Fibroblast of lung (primary cell): Measurements from ENCODE around the gene SLC43A3. TPM values are rescaled to one million over a fixed set of nuclear protein-coding genes. Genes with fewer than 3 reads are reported as not detected.

Source experiments
- DNase-seq, 2 donors: peaks; one replicate each; pipeline versions ENCODE4 v3.0.0 to v3.0.0-alpha.2; 2010; ENCODE audit warnings: low read depth in 2 of 2
- H2AFZ ChIP-seq: 2 replicates; pipeline ENCODE4 v1.5.1; 2012; ENCODE audit warnings: low read length, control low read depth, inconsistent platforms
- H3K27ac ChIP-seq: 2 replicates; pipeline ENCODE4 v1.5.1; 2011; ENCODE audit warnings: low read length, control low read depth; ENCODE audit not compliant: insufficient read depth
- H3K27me3 ChIP-seq: 2 replicates; pipeline ENCODE4 v1.5.1; 2011; ENCODE audit warnings: mild to moderate bottlenecking, low read length; ENCODE audit not compliant: control insufficient read depth, insufficient read depth
- H3K36me3 ChIP-seq: 2 replicates; pipeline ENCODE4 v1.5.1; 2011; ENCODE audit warnings: low read length; ENCODE audit not compliant: control insufficient read depth, insufficient read depth
- H3K4me1 ChIP-seq: 2 replicates; pipeline ENCODE4 v1.5.1; 2011; ENCODE audit warnings: low read length; ENCODE audit not compliant: control insufficient read depth, insufficient read depth; ENCODE audit errors: extremely low read depth
- H3K4me2 ChIP-seq: 2 replicates; pipeline ENCODE4 v1.5.1; 2011; ENCODE audit warnings: low read length, control low read depth; ENCODE audit not compliant: insufficient read depth; ENCODE audit errors: extremely low read depth
- H3K4me3 ChIP-seq, 4 experiments: fragments of 200-600 bp in 1 of 4; sonication (generic) in 1 of 4; replicated peaks in 1 of 4; 2 replicates each; pipeline ENCODE4 v1.5.1; 2011 to 2016; ENCODE audit warnings: low read length in 4 of 4, low read depth in 3 of 4, mild to moderate bottlenecking in 3 of 4, control low read depth in 2 of 4, inconsistent platforms in 1 of 4, mixed read lengths in 1 of 4; ENCODE audit not compliant: insufficient read depth in 1 of 4; ENCODE audit errors: control extremely low read depth in 1 of 4
- H3K79me2 ChIP-seq: 2 replicates; pipeline ENCODE4 v1.5.1; 2012; ENCODE audit warnings: mild to moderate bottlenecking, low read length, inconsistent platforms; ENCODE audit not compliant: control insufficient read depth, insufficient read depth
- H3K9ac ChIP-seq: 2 replicates; pipeline ENCODE4 v1.5.1; 2011; ENCODE audit warnings: mild to moderate bottlenecking, low read length, control low read depth; ENCODE audit not compliant: insufficient read depth
- H3K9me3 ChIP-seq: 2 replicates; pipeline ENCODE4 v1.5.1; 2012; ENCODE audit warnings: low read depth, low read length; ENCODE audit not compliant: control insufficient read depth, insufficient read depth
- H4K20me1 ChIP-seq: 2 replicates; pipeline ENCODE4 v1.5.1; 2011; ENCODE audit warnings: low read length; ENCODE audit not compliant: control insufficient read depth, insufficient read depth; ENCODE audit errors: extremely low read depth
- CTCF ChIP-seq, 2 donors: IDR thresholded peaks in 1 of 2; conservative IDR thresholded peaks in 1 of 2; 1 replicate in 1 of 2; 2 replicates in 1 of 2; pipeline ENCODE4 v1.5.1; 2011 to 2012; ENCODE audit warnings: low read length in 2 of 2, control low read depth in 1 of 2, inconsistent platforms in 1 of 2, low read depth in 1 of 2, mild to moderate bottlenecking in 1 of 2
- EZH2 ChIP-seq: IDR thresholded peaks from 2 replicates; pipeline ENCODE4 v1.5.1; 2012; ENCODE audit warnings: low read length, control low read depth, mild to moderate bottlenecking; ENCODE audit errors: missing control alignments
- polyA plus RNA-seq, 2 donors: library from polyadenylated mRNA; depleted of rRNA in 1 of 2; stranded (reverse) in 1 of 2; unstranded in 1 of 2; fragments of >200 nt; gene quantifications; 2 replicates each; pipeline ENCODE4 v1.2.1, GENCODE V29; 2011 to 2012; ENCODE audit warnings: missing spikeins in 1 of 2
- total RNA-seq: library from RNA; depleted of rRNA; stranded (reverse); fragments of >200 nt; gene quantifications from 2 replicates; pipeline ENCODE4 v1.2.1, GENCODE V29; 2014

SLC43A3 gene
- total and polyA plus RNA-seq, 2 donors (not counting 1 experiment from before 2014, with no cell fraction given): 34.8 to 41.5 TPM

- no peak for TF ChIP-seq EZH2
- TF ChIP-seq CTCF (conservative IDR thresholded peaks at IDR 0.05 in 1 of 2, IDR thresholded peaks at IDR 0.05 in 1 of 2; ENCODE audit: low read depth in 1 of 2, low read length in 2 of 2): no peak
- Histone ChIP-seq H3K79me2 (no peaks in the 10 kb centered on the region), H4K20me1 (no peaks in the 10 kb centered on the region), H3K36me3 (no peaks in the 10 kb centered on the region), H3K4me2 (no peak within 1 kb of the TSS), H3K27ac (no peak within 1 kb of the TSS), H2AFZ (no peak within 1 kb of the TSS), H3K27me3 (no peaks in the 10 kb centered on the region), H3K9ac (no peak within 1 kb of the TSS), H3K9me3 (no peaks in the 10 kb centered on the region), H3K4me3 (no peak within 1 kb of the TSS), H3K4me1 (no peaks in the 10 kb centered on the region)
- no peak for DNase-seq
These were observed 45.9 kb downstream of the SLC43A3 start, which contains the start of gene PRG3 for GRCh38 chr11:57380975-57381374. TSS of gene PRG3 (minus strand) at chr11:57381150. CDS start at chr11:57380708, 442 bp downstream.

- no peaks in the 10 kb centered on the region for H3K9me3 ChIP-seq
- TF ChIP-seq EZH2: no peak
- no peak for TF ChIP-seq CTCF (conservative IDR thresholded peaks at IDR 0.05 in 1 of 2, IDR thresholded peaks at IDR 0.05 in 1 of 2; ENCODE audit: low read depth in 1 of 2, low read length in 2 of 2)
- no peaks in the 10 kb centered on the region for H3K36me3 ChIP-seq
- no peak overlapping the region for H3K27ac ChIP-seq
- no peak overlapping the region for H2AFZ ChIP-seq
- no peak overlapping the region for H3K4me3 ChIP-seq
- H3K9ac ChIP-seq: no peak overlapping the region
- H3K4me2 ChIP-seq: no peak overlapping the region
- no peaks in the 10 kb centered on the region for H4K20me1 ChIP-seq
- H3K27me3 ChIP-seq: no peaks in the 10 kb centered on the region
- H3K79me2 ChIP-seq: no peaks in the 10 kb centered on the region
- peak; percentile 23 to 29 for DNase-seq
- no peaks in the 10 kb centered on the region for H3K4me1 ChIP-seq
These were observed 47.2 kb downstream of the SLC43A3 start for GRCh38 chr11:57379732-57380131.

GRCh38 chr11:57378186-57378585 is 48.7 kb downstream of the SLC43A3 start:
- DNase-seq: no peak
- no peaks in the 10 kb centered on the region for H3K9me3 ChIP-seq
- no peaks in the 10 kb centered on the region for H3K27me3 ChIP-seq
- H3K4me2 ChIP-seq: no peak overlapping the region
- no peak overlapping the region for H2AFZ ChIP-seq
- H3K4me1 ChIP-seq: no peaks in the 10 kb centered on the region
- no peaks in the 10 kb centered on the region for H3K79me2 ChIP-seq
- H3K27ac ChIP-seq: no peak overlapping the region
- H3K36me3 ChIP-seq: no peaks in the 10 kb centered on the region
- H3K9ac ChIP-seq: no peak overlapping the region
- no peak overlapping the region for H3K4me3 ChIP-seq
- TF ChIP-seq CTCF (conservative IDR thresholded peaks at IDR 0.05 in 1 of 2, IDR thresholded peaks at IDR 0.05 in 1 of 2; ENCODE audit: low read depth in 1 of 2, low read length in 2 of 2) (no peak), EZH2 (no peak)
- no peaks in the 10 kb centered on the region for H4K20me1 ChIP-seq
